HCT116 (cell line): ENCODE data around the gene RASA4.
"Not testable (repeated sequence)": the region's sequence is repeated elsewhere in the genome, so short reads cannot be mapped to it uniquely, and the experiment has no call there.

ENCODE experiments used
- ATF3 ChIP-seq: IDR thresholded peaks from 2 replicates; pipeline ENCODE4 v1.6.1; 2012
- CTCF ChIP-seq, 3 experiments: fragments of 200-600 bp in 1 of 3; sonication (generic) in 1 of 3; IDR thresholded peaks in 2 of 3; conservative IDR thresholded peaks in 1 of 3; 2 replicates each; pipeline ENCODE4 v1.5.1; 2012 to 2017; ENCODE audit warnings: low read depth in 2 of 3, low read length in 2 of 3, antibody characterized with exemption in 1 of 3, borderline replicate concordance in 1 of 3, control low read depth in 1 of 3, mild to moderate bottlenecking in 1 of 3, mixed read lengths in 1 of 3, mixed run types in 1 of 3, moderate library complexity in 1 of 3; ENCODE audit not compliant: insufficient read depth in 1 of 3
- EGR1 ChIP-seq: IDR thresholded peaks from 2 replicates; pipeline ENCODE4 v1.6.1; 2012; ENCODE audit warnings: low read depth
- EZH2 ChIP-seq: fragments of 200-600 bp; sonication (generic); IDR thresholded peaks from 2 replicates; pipeline ENCODE4 v1.6.1; 2017; ENCODE audit warnings: antibody characterized with exemption, mixed run types
- EZH2phosphoT487 ChIP-seq: fragments of 200-600 bp; IDR thresholded peaks from 2 replicates; pipeline ENCODE4 v1.6.1; 2018; ENCODE audit warnings: antibody characterized with exemption, borderline replicate concordance
- FOSL1 ChIP-seq: IDR thresholded peaks from 2 replicates; pipeline ENCODE4 v1.6.1; 2012; ENCODE audit warnings: low read depth
- JUND ChIP-seq: IDR thresholded peaks from 2 replicates; pipeline ENCODE4 v1.6.1; 2012
- MAX ChIP-seq: IDR thresholded peaks from 2 replicates; pipeline ENCODE4 v1.6.1; 2012
- POLR2AphosphoS5 ChIP-seq: IDR thresholded peaks from 2 replicates; pipeline ENCODE4 v1.6.1; 2011; ENCODE audit warnings: mild to moderate bottlenecking, low read depth, low read length, moderate library complexity
- RAD21 ChIP-seq: IDR thresholded peaks from 2 replicates; pipeline ENCODE4 v1.6.1; 2012; ENCODE audit warnings: low read depth, mild to moderate bottlenecking
- SIN3A ChIP-seq: IDR thresholded peaks from 2 replicates; pipeline ENCODE4 v1.6.1; 2012; ENCODE audit warnings: low read depth
- SP1 ChIP-seq: IDR thresholded peaks from 2 replicates; pipeline ENCODE4 v1.6.1; 2012; ENCODE audit warnings: low read depth
- YY1 ChIP-seq: IDR thresholded peaks from 2 replicates; pipeline ENCODE4 v1.6.1; 2011; ENCODE audit warnings: low read length, low read depth, moderate library complexity, mild to moderate bottlenecking; ENCODE audit not compliant: insufficient replicate concordance; ENCODE audit errors: extremely low read depth

- TF ChIP-seq SP1; FOSL1; POLR2AphosphoS5; RAD21; EZH2; SIN3A; CTCF (IDR thresholded peaks at IDR 0.05 in 2 of 3, conservative IDR thresholded peaks at IDR 0.05 in 1 of 3; ENCODE audit: borderline replicate concordance in 1 of 3, insufficient read depth in 1 of 3, low read depth in 2 of 3, low read length in 2 of 3); YY1; ATF3; EZH2phosphoT487; JUND; EGR1; MAX: not testable (repeated sequence)
Measured at GRCh38 chr7:102611013-102611674, 5.4 kb downstream of the RASA4 start.
